ENCODE results near the gene PRPF6. TPM values are rescaled to one million over a fixed set of nuclear protein-coding genes. Genes with fewer than 3 reads are reported as not detected.

Gene PRPF6
- total and polyA plus RNA-seq, 2 of the 13 experiments (the other 11 are each of a cell fraction or from before 2014, with no cell fraction given) = 63.7 to 101 TPM

DNA sequence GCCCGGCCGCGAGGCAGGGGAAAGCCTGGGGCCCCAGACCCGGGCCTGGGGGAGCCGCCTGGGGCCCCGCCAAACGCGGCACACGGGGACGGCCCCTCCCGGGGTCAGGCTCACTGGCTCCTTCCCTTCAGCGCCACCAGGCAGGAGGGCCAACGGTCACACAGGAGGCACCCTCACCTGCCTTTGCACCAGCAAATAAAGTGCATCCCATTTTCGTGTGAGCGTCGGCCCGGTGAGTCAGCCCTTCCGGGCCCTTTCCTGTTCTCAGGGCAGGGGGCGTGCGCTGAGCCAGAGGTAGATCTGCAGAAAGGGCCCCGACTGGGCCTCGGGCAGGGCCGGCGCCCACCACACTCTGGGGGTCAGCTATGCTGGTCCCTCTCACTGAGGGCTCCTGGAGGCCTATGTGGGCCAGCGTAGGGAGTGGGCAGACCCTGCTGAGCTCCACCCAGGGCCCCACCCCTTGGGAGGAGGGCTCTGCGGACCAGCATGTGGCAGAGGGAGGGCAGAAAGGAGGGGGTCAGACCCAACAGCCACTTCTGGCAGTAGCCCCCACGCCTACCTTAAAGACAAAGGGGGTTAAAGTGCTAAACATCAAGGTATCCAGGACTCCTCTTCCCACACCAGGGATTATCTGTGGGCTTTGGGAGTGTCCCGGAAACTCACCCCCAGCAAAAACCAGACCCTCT, 23.8 kb upstream of the PRPF6 start (continued):
- TF ChIP-seq DNMT3B (CRISPR knock-in tag; conservative IDR thresholded peaks at IDR 0.05) (no peak; the same call in 1 of the 2 replicates), PCBP1 (IDR thresholded peaks at IDR 0.05; ENCODE audit: borderline replicate concordance, low read depth, low read length) (peak; percentile 67; the same call in 1 of the 2 replicates), ZNF781 (CRISPR knock-in tag; IDR thresholded peaks at IDR 0.05; ENCODE audit: borderline replicate concordance, not compliant biosample characterization) (peak; percentile 32), MXI1 (IDR thresholded peaks at IDR 0.05; ENCODE audit: borderline replicate concordance, low read depth, low read length) (peak; percentile 72; the same call in 1 of the 3 replicates), SYNCRIP (IDR thresholded peaks at IDR 0.05; ENCODE audit: insufficient read depth, low read depth, low read length) (no peak), GATAD1 (CRISPR knock-in tag; IDR thresholded peaks at IDR 0.05) (no peak; the same call in 1 of the 2 replicates), ZSCAN22 (CRISPR knock-in tag; IDR thresholded peaks at IDR 0.05) (peak; percentile 20; the same call in 1 of the 2 replicates), NFE2L2 (IDR thresholded peaks at IDR 0.05; ENCODE audit: low read length) (no peak), PHF8 (CRISPR knock-in tag; IDR thresholded peaks at IDR 0.05) (peak; percentile 74), ZFP91 (CRISPR knock-in tag; IDR thresholded peaks at IDR 0.05; ENCODE audit: borderline replicate concordance) (peak; percentile 85), AGO1 (IDR thresholded peaks at IDR 0.05; ENCODE audit: low read depth, low read length, poor library complexity, severe bottlenecking) (no peak), ZNF557 (CRISPR knock-in tag; IDR thresholded peaks at IDR 0.05) (peak; percentile 88; the same call in 1 of the 2 replicates), ARID2 (CRISPR knock-in tag; IDR thresholded peaks at IDR 0.05; ENCODE audit: borderline replicate concordance) (no peak), TEAD2 (CRISPR knock-in tag; IDR thresholded peaks at IDR 0.05) (no peak), HDAC1 (CRISPR knock-in tag; IDR thresholded peaks at IDR 0.05) (peak; percentile 44; the same call in 1 of the 2 replicates), PRPF4 (IDR thresholded peaks at IDR 0.05; ENCODE audit: low read depth, low read length, poor library complexity, severe bottlenecking) (no peak), MATR3 (CRISPR knock-in tag; IDR thresholded peaks at IDR 0.05) (no peak), ZNF260 (CRISPR knock-in tag; IDR thresholded peaks at IDR 0.05; ENCODE audit: borderline replicate concordance, low read depth) (0 out of 2 replicates have a peak, but pooled peaks have one; percentile 3), ZNF44 (CRISPR knock-in tag; IDR thresholded peaks at IDR 0.05) (peak; percentile 85; the same call in 1 of the 2 replicates), ZNF362 (CRISPR knock-in tag; IDR thresholded peaks at IDR 0.05; ENCODE audit: borderline replicate concordance) (no peak; the same call in 1 of the 2 replicates), GTF2F1 (IDR thresholded peaks at IDR 0.05; ENCODE audit: low read length) (no peak)
- TF ChIP-seq, protein P1, sequence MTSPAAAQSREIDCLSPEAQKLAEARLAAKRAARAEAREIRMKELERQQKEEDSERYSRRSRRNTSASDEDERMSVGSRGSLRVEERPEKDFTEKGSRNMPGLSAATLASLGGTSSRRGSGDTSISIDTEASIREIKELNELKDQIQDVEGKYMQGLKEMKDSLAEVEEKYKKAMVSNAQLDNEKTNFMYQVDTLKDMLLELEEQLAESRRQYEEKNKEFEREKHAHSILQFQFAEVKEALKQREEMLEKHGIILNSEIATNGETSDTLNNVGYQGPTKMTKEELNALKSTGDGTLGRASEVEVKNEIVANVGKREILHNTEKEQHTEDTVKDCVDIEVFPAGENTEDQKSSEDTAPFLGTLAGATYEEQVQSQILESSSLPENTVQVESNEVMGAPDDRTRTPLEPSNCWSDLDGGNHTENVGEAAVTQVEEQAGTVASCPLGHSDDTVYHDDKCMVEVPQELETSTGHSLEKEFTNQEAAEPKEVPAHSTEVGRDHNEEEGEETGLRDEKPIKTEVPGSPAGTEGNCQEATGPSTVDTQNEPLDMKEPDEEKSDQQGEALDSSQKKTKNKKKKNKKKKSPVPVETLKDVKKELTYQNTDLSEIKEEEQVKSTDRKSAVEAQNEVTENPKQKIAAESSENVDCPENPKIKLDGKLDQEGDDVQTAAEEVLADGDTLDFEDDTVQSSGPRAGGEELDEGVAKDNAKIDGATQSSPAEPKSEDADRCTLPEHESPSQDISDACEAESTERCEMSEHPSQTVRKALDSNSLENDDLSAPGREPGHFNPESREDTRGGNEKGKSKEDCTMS (CRISPR knock-in tag; conservative IDR thresholded peaks at IDR 0.05) = 0 out of 2 replicates have a peak, but pooled peaks have one; percentile 56
- TF ChIP-seq, protein P2, sequence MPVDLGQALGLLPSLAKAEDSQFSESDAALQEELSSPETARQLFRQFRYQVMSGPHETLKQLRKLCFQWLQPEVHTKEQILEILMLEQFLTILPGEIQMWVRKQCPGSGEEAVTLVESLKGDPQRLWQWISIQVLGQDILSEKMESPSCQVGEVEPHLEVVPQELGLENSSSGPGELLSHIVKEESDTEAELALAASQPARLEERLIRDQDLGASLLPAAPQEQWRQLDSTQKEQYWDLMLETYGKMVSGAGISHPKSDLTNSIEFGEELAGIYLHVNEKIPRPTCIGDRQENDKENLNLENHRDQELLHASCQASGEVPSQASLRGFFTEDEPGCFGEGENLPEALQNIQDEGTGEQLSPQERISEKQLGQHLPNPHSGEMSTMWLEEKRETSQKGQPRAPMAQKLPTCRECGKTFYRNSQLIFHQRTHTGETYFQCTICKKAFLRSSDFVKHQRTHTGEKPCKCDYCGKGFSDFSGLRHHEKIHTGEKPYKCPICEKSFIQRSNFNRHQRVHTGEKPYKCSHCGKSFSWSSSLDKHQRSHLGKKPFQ (CRISPR knock-in tag; IDR thresholded peaks at IDR 0.05; ENCODE audit: insufficient replicate concordance) = no peak

Measured in HepG2 (cell line).